OCI-M2 (cell line): Measurements from ENCODE around the gene CLTCL1.
"Not testable (repeated sequence)": the region's sequence is repeated elsewhere in the genome, so short reads cannot be mapped to it uniquely, and the experiment has no call there.

ENCODE experiments used
- DNase-seq: peaks from one replicate; lab custom pipeline; 2025; ENCODE audit not compliant: unreplicated experiment; lab: John Stamatoyannopoulos, UW

Gene CLTCL1

DNA sequence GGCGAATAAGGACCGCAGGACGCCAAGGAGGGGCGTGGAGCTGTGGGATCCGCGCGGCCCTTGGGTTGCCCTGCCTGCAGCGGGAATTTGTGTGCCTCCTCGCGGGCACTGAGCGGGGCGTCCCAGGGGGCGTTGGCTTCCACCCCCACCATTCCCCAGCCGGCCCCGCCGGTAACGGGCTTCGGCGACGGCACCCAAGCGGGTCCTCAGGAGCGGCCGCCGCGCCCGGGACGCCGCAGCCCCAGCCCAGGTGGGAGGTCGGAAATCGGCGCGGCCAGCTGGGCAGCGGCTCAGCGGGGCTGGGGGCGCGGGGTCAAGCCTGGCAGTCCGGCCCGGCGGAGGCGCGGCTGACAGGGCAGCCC lies 320 bp downstream of the CLTCL1 start:
- DNase-seq, result no peak

DNA sequence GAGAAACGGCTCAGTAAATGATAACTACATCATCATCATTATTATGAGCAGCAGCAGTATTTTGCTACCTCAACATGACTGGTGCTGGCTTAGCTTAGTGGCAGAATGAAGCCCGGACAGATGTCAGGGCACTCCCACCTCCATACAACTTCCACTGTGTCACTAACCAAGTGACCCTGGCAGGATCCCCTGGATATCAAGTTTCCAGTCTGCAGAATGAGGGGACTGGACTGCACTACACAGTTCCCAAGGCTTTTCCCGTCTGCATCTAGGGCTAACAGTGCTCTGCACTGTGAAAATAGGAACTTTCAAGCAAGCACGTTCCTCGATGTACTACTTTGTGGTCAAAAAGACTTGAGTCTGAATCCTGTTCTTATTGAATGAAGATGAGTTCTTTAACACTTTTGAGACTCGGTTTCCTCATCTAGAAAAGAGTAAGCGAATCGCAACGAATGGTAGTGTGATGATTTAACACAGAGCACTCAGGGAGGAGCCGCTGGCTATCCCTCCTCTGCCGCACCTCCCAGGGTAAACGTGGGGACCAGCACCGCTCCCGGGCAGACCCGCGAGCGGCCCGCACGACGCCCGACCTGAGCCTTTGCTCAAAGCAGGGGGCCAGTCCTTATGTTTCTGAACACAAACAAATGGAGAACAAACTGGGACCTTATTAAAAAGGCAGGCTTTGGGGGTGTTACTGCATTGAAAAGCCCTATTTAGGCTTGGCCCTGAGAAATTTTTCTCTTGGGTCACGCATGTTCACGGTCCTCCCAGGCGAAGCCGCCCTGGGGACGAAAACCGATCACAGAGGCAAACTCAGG lies 910 bp downstream of the CLTCL1 start:
- no peak for DNase-seq

DNA sequence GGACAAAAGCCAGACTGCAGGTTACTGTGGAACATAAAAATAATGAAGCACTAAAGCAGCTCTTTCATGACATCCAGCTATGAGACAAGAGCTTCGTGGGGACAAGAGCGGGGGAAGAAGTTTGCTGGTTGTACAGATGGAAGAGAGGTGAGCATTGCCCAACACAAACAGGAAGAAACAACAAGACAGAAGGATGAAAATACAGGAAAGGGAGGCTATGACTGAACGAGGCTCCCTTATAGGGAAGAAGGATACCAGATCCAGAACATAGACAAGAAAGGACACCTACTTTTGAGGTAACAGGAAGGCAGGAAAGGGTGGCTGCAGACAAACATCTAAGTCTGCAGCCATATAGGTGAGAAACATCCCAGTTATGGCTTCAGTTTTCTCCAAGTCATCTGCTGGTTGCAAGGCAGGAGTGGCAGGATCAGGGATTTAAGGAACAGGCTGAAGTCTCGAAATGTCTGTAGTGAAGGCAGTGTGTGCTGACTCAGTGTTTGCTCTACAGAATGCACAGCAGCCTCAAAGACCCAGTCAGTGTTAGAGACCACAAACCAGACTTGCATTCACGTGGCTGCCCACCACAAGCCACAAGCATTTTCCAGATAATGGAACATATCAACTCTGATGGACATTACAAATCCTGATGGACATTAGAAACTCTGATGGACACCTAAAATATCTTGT lies 1.9 kb downstream of the CLTCL1 start:
- DNase-seq, result no peak

DNA sequence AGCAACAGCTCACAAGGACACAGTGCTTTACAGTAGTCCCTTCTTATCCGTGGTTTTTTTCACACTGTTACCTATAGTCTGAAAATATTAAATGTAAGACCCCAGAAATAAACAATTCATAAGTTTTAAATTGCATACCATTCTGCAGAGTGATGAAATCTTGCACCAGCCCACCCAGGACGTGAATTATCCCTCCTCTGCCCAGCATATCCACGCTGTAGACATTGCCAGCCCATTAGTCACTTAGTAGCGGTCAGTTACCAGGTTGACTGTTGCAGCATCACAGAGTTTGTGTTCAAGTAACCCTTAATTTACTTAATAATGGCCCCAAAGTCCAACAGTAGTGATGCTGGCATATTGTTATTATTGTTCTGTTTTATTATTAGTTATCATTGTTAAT lies 3.6 kb downstream of the CLTCL1 start:
- no peak for DNase-seq

DNA sequence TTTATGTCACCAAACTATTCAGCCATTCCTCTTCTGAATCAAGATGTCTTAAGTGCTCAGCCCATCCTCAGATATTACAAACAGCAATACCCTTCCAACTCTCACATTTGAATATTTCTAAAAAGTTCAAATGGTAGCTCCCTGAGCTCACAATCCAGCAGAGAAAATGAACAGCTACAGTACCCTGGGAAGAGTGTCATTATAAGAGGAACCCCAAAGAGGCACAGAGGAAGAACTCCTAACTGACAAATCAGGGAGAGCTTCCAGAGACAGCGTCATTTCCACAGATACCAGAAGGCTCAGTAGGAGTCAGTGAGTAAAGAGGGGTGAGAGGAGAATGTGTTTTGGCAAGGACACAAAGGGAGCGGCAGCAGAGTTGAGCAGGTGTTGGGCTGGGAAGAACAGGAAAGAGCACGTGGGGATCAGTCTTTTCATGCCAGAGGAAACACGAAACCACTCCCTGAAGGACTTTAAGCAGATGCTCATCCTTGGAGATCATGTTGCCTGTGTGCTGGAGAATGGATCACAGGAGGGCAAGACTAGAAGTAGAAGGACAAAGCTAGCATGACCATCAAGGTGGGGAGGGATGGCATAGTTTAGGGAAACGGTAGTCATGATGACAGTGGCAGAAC lies 4.3 kb downstream of the CLTCL1 start:
- no peak for DNase-seq

DNA sequence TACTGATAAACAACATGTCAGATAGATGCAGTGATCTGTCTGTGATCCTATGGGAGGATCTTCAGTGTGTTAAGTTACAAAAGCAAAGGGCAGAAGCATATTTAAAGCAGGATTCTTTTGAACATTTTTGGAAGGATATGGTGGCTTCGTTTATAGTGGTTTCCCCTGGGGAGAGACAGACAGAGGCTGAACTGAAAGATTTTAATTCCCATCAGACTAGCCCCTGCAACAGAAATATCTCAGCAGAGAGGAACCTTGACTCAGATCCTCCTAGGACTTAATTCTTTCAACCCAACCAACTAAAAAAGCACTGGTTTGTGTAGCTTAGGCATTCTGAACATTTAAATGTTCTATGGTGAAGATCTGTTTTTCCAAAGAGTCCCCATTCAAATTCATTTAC lies 5.7 kb downstream of the CLTCL1 start:
- no peak for DNase-seq

DNA sequence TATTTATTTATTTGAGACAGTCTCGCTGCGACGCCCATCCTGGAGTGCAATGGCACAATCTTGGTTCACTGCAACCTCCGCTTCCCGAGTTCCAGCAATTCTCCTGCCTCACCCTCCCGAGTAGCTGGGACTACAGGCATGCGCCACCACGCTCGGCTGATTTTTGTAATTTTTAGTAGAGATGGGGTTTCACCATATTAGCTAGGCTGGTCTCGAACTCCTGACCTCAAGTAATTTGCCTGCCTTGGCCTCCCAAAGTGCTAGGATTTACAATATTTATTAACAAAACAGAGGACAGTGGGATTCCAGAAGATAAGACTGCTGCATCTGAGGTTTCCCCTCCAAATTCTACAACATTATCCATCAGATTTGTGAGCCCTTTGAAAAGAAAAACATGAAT lies 12.4 kb downstream of the CLTCL1 start:
- not testable (repeated sequence) for DNase-seq

DNA sequence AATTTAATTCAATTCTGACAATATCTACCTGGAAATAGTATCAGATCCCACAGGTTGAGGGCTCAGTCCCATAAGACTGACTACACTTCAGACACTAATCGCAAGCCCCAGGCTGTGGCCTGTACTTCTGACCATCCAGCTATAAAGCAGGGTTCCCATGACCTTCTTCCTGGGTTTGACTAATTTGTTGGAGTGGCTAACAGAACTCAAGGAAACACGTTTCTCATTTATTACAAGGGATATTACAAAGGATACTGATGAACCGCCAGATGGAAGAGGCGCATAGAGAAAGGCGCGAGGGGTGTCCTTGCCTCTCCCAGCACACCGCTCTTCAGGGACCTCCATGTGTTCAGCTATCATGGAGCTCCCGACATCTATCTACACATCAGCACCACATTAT lies 13.7 kb downstream of the CLTCL1 start:
- DNase-seq, result no peak

DNA sequence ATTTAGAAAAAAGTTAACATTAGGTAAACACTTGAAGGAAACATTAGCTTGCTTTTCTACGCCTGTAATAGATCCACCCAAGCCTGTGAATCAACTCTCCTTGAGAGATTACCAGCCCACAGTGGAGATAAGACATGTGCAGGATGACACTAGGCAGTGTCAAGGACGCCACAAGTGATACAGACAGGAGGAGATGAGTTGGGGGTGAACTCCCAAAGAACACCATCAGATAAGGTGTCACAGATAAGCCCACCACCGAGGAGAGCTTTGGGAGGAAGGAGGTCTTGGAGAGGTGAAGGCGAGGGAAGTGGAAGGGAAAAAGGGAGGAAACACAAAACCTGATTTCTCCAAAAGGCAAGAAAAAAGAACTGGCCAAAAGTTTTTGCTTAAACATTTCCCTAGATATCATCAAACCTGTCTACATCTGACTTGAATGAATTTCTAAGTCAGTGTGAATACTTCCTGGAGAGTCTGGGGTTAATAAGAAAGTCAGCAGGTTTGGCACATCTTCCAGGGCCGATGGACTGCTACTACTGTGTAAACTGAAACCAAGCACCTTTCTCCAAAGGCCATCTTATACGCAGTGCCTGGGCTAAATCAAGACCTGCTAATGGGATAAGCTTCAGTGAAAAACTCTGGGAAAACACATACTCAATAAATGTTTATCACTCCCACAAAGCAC lies 15.5 kb downstream of the CLTCL1 start:
- DNase-seq, result no peak

DNA sequence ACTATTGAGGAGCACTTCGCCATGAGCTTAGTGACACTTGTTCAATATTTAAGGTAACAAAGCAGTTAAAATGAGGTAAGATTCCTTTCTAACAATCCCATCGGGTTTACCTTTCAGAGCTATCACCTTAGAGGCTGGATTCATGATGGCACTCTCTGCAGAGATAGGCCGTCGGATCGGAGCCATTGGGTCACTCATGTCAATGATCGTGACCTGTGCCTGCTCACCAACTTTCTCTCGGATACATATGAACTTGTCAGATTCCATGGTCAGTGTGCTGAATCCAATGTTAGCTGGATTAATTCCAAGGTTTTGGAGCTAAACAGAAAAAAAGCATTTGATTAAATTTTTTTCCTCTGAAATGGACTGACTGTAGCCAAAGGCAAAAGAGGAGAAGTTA lies 16.0 kb downstream of the CLTCL1 start:
- DNase-seq, result no peak

DNA sequence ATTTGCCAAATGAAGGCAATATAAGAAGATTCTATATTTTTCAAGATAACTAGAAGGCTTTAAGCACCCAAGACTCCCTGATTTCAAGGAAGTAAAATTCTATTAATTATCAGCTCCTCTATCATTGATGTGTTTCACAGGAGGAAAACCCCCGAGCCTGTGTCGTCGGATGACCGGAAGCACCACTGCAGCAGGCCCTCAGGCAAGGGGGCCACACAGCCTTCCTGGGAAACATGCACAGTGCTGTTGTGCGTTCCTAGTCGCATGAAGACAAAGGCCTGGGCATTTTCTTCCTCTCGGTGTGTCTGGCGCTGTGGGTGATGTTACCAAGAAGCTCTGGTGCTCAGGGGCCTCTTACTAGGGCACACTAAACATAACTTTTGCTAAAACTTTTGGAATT lies 16.4 kb downstream of the CLTCL1 start:
- no peak for DNase-seq

DNA sequence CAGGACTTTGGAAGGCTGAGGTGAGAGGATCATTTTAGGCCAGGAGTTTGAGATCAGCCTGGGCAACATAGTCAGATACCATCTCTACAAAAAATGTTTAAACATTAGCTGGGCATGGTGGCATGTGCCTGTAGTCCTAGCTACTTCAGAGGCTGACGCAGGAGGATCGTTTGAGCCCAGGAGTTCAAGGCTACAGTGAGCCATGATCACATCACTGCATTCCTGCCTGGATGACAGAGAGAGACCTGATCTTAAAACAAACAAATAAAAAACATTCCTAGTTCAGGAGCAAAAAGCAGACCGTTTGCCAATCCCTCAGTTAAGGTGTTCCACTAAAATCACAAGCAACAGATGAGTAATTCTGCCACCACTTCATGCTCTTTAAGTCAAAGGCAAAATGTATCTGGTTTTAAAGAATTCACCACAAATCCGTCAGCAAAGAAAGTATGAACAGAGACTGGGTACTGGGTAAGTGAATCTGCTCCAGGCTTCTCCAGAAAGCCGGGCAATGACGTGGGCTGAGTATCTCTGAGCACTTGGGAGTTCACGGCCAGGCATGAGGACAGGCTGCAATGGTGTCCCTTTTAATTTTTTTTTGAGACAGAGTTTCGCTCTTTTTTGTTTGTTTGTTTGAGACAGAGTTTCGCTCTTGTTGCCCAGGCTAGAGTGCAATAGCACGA lies 19.5 kb downstream of the CLTCL1 start:
- DNase-seq, result no peak

DNA sequence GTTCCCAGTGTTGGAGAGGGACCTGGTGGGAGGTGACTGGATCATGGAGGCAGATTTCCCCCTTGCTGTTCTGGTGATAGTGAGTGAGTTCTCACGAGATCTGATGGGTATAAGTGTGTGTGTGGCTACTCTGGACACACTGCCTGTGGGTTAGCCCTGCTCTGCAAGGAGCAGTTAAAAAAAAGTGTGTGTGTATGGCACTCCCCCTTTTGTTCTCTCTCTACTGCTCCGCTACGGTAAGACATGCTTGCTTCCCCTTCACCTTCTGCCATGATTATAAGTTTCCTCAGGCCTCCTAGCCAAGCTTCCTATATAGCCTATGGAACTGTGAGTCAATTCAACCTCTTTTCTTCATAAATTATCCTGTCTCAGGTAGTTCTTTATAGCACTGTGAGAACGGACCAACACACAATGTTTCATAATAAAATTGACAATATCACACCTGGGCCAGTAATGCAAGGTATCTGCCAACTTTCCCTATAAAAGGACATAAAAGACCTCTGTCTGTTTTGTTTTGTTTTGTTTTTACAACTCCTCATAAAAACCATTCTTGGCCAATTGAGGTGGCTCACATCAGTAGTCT lies 20.2 kb downstream of the CLTCL1 start:
- DNase-seq, result no peak

DNA sequence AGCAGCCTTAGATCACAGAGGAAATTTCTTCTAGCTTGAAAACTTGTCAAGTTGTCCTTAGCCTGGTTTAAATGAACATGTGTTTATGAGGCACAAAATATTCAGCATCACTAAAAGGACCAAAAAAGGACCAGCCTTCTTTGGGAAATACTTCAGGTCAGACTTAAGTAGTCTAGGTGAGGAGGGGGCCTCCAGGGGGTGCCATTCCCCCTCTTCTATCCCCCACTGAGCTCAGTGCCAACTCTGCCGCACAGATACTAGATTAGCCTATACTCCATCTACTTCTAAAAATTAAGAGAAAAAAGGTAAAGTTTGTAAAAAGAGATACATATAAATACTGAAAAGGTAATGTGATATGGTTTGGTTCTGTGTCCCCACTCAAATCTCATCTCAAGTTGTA lies 20.6 kb downstream of the CLTCL1 start:
- DNase-seq, result no peak

DNA sequence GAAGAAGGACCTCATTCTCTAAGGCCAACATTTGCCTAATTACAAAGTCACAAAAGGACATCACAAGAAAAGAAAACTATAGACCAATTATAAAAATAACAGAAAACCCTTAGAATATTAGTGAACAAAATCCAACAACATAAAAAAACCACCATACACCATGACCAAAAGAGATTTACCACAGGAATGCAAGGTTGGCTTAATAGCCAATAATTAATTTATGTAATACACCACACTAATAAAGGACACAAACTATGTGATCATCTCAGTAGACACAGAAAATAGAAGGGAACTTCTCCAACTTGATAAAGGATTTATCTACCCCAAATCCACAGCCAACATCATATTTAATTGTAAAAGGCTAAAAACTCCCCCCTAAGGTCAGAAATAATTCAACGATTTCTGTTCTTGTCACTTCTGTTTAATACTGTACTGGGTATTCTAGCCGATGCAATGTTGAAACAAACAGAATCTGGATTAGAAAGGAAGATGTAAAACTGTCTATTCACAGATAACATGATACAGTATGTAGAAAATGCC lies 24.9 kb downstream of the CLTCL1 start:
- no peak for DNase-seq

DNA sequence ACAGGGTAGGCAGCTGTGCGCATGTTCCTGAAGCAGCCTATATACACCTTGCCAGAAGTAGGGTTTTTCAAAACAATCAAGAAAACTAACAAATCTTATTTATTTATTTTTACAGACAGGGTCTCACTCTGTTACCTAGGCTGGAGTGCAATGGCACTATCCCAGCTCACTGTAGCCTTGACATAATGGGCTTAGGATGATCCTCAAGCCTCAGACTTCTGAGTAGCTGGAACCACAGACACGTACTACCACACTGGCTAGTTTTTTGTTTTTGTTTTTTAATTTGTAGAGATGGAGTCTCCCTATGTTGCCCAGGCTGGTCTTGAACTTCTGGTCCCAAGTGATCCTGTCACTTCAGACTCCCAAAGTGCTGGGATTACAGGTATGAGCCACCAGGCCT lies 25.7 kb downstream of the CLTCL1 start:
- DNase-seq, result no peak

DNA sequence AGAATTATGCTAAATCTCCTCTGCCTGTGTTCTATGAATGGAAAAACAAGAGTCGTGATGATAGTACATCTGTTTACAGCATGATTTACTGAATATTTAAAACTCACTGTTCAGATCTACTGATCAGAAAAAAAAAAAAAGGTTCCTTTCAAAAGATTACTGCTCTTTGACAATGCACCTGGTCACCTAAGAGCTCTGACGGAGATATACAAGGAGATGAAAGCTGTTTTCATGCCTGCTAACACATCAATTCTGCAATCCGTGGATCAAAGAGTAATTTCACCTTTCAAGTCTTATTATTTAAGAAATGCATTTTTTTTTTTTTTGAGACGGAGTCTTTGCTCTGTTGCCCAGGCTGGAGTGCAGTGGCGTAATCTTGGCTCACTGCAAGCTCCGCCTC lies 30.7 kb downstream of the CLTCL1 start:
- no peak for DNase-seq

DNA sequence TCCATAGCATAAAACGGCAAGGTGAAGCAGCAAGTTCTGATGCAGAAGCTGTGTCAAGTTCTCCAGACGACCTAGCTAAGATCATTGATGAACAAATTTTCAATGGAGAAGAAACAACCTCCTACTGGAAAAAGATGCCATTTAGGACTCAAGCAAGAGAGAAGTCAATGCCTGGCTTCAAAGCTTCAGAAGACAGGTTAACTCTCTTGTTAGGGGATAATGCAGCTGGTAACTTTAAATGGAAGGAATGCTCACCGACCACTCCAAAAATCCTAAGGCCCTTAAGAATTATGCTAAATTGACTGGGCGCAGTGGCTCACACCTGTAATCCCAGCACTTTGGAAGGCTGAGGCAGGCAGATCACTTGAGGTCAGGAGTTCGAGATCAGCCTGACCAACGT lies 31.3 kb downstream of the CLTCL1 start:
- no peak for DNase-seq

DNA sequence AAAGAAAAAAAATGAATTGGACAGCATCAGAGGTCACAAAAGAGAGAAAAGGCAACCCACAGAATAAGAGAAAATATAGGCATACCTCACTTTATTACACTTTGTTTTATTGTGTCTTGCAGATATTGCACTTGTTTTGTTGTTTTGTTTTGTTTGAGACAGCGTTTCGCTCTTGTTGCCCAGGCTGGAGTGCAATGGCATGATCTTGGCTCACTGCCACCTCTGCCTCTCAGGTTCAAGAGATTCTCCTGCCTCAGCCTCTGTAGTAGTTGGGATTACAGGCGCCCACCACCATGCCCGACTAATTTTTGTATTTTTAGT lies 32.6 kb downstream of the CLTCL1 start:
- DNase-seq, result not testable (repeated sequence)

DNA sequence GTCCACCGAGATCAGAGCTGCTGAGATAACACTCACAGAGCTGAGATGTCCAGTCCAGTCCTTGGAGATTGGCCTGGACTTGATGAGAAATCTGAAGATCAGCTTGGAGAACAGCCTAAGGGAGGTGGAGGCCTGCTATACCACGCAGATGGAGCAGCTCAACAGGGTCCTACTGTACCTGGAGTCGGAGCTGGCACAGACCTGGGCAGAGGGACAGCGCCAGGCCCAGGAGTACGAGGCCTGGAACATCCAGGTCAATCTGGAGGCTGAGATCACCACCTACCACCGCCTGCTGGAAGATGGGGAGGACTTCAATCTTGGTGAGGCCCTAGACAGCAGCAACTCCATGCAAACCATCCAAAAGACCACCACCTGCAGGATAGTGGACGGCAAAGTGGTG lies 33.1 kb downstream of the CLTCL1 start:
- DNase-seq, result no peak

DNA sequence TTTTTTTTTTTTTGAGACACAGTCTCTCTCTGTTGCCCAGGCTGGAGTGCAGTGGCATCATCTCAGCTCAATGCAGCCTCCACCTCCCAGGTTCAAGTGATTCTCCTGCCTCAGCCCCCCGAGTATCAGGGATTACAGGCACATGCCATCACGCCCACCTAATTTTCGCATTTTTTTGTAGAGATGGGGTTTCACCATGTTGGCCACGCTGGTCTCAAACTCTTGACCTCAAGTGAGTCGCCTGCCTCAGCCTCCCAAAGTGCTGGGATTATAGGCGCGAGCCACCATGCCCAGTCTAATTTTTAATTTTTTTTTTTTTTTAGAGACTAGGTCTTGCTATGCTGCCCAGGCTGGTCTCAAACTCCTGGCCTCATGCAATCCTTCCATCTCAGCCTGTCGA lies 35.2 kb downstream of the CLTCL1 start:
- not testable (repeated sequence) for DNase-seq
